CD4-positive, alpha-beta T cell treated with Interleukin-4 for 1 hour (primary cell): ENCODE results near the gene BCL2.
"Not testable (repeated sequence)": the region's sequence is repeated elsewhere in the genome, so short reads cannot be mapped to it uniquely, and the experiment has no call there.

Experiments
- DNase-seq, 2 donors: peaks; one replicate each; pipeline ENCODE4 v3.0.0-alpha.2; 2020 to 2022

The BCL2 gene

GRCh38 chr18:63257453-63257852 is 62.1 kb downstream of the BCL2 start:
- DNase-seq = no peak

- no peak for DNase-seq
Measured at GRCh38 chr18:63255435-63255834, 64.1 kb downstream of the BCL2 start.

GRCh38 chr18:63254716-63255399 is 64.7 kb downstream of the BCL2 start:
- no peak for DNase-seq

- DNase-seq = peak in 1 of 2 donors; percentile 28
Measured at GRCh38 chr18:63253428-63254372, 65.9 kb downstream of the BCL2 start.

- DNase-seq = no peak
Measured at GRCh38 chr18:63253014-63253413, 66.6 kb downstream of the BCL2 start.

- DNase-seq = peak; percentile 24
Measured at GRCh38 chr18:63249771-63250170, 69.8 kb downstream of the BCL2 start.

- no peak for DNase-seq
Measured at GRCh38 chr18:63247926-63248325, 71.6 kb downstream of the BCL2 start.

GRCh38 chr18:63247506-63247905 is 72.1 kb downstream of the BCL2 start:
- DNase-seq = no peak

- no peak for DNase-seq
Measured at GRCh38 chr18:63245600-63245999, 74.0 kb downstream of the BCL2 start.

- DNase-seq = no peak
Measured at GRCh38 chr18:63244607-63245006, 75.0 kb downstream of the BCL2 start.

GRCh38 chr18:63241760-63242159 is 77.8 kb downstream of the BCL2 start:
- no peak for DNase-seq

- DNase-seq = no peak
Measured at GRCh38 chr18:63241317-63241712, 78.3 kb downstream of the BCL2 start.

- no peak for DNase-seq
Measured at GRCh38 chr18:63240531-63241316, 78.8 kb downstream of the BCL2 start.

- no peak for DNase-seq
Measured at GRCh38 chr18:63238693-63239075, 80.9 kb downstream of the BCL2 start.

- no peak for DNase-seq
Measured at GRCh38 chr18:63237881-63238692, 81.5 kb downstream of the BCL2 start.

- no peak for DNase-seq
Measured at GRCh38 chr18:63236921-63237846, 82.4 kb downstream of the BCL2 start.

GRCh38 chr18:63236406-63236805 is 83.2 kb downstream of the BCL2 start:
- DNase-seq = peak in 1 of 2 donors; percentile 62

- DNase-seq = not testable (repeated sequence)
Measured at GRCh38 chr18:63235920-63236319, 83.6 kb downstream of the BCL2 start.

- DNase-seq = no peak
Measured at GRCh38 chr18:63234841-63235240, 84.7 kb downstream of the BCL2 start.

GRCh38 chr18:63234432-63234831 is 85.1 kb downstream of the BCL2 start:
- DNase-seq = no peak

GRCh38 chr18:63233334-63233733 is 86.2 kb downstream of the BCL2 start:
- no peak for DNase-seq
